ENCODE measurements around the gene ITGA8. TPM values are rescaled to one million over a fixed set of nuclear protein-coding genes. Genes with fewer than 3 reads are reported as not detected.

The ITGA8 gene
- total and polyA plus RNA-seq, 7 donors, result 0.46 to 5.7 (median 0.81) TPM

DNA sequence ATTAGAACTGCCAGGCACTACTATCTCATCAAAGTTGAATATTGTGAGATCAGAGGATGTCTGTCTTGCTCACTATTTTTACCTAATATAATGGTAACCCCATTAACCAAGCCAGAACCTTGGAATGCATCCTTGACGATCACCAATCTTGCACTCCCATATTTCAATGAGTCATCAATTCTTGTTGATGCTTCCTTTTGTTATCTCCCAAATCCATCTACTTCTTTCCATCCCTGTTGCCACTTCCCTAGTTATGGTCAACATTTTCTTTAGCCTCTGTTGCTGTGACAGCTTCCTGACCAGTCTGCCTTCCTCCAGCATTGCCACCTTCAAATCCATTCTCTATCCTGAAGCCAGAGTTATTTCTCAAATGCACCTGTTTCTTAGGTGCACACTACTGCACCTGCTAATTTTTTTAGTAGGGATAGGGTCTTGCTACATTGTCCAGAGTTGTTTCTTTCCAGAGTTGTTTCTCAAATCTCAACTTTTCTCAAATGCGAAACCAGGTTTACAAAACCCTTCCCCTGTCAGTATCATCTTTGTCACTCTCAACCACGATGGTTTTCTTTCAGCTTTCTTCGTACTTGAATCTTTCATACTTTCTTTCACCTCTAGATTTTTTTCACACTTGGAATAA, 15.7 kb downstream of the ITGA8 start:
- H3K4me1 ChIP-seq, result no peaks in the 10 kb centered on the region
- H3K27ac ChIP-seq, result no peak overlapping the region
- H3K36me3 ChIP-seq, result no peaks in the 10 kb centered on the region
- no peak for DNase-seq
- no peaks in the 10 kb centered on the region for H3K27me3 ChIP-seq
- H3K9me3 ChIP-seq, result no peaks in the 10 kb centered on the region
- WGBS, 2 donors, result 86 to 89% methylated on average over 4 of the region's 4 CpGs
- TF ChIP-seq POLR2AphosphoS5 (IDR thresholded peaks at IDR 0.05) (no peak), POLR2A (IDR thresholded peaks at IDR 0.05) (no peak), EP300 (IDR thresholded peaks at IDR 0.05) (no peak)
- intact Hi-C loops (cut with DNase I), result no loop called here
- H3K4me3 ChIP-seq, result no peak overlapping the region

DNA sequence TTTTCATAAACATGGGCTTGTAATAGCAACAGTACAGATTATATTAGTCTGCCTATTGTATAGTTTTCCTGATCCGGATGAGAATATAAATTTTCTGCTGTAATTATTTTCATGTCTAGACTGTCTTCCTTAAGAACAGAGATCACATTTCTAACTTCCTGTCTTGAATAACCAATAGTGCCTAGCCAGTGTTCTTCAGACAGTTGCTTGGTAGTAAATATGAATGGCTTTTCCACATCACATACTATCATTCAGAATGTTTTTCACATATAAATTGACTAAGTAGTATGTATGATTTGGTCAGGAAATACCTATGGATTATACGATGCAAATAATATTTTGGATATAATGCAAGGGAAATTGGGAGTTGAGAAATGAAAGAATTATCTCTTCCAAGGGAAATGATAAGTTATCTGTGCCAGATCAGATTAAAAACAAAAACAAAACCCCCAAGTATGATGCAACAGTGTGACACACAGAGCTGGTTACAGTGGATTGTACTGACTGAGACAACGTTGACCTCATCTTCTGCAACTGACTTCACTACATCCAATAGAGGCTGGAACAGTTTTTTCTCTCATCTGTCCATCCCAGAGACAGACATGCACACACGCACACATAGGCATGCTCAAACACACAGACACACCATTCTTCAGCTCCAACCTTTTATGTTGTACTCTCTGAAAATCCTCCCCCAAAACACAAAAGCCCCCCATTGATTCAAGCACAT, 16.4 kb downstream of the ITGA8 start:
- no peaks in the 10 kb centered on the region for H3K36me3 ChIP-seq
- no peak overlapping the region for H3K27ac ChIP-seq
- no peak overlapping the region for H3K4me3 ChIP-seq
- TF ChIP-seq POLR2AphosphoS5 (IDR thresholded peaks at IDR 0.05), result no peak
- no peak for TF ChIP-seq CTCF (IDR thresholded peaks at IDR 0.05)
- no peak for TF ChIP-seq EP300 (IDR thresholded peaks at IDR 0.05)
- TF ChIP-seq POLR2A (IDR thresholded peaks at IDR 0.05), result no peak
- H3K4me1 ChIP-seq, result no peaks in the 10 kb centered on the region
- DNase-seq, result no peak
- whole genome bisulfite sequencing, 2 donors, result 67 to 78% methylated on average over 4 of the region's 4 CpGs
- H3K27me3 ChIP-seq, result no peaks in the 10 kb centered on the region
- H3K9me3 ChIP-seq, result no peaks in the 10 kb centered on the region
- intact Hi-C loops (cut with DNase I), result no loop called here

GRCh38 chr10:15700078-15700674, 19.5 kb downstream of the ITGA8 start:
- H3K27ac ChIP-seq, result no peak overlapping the region
- intact Hi-C loops (cut with DNase I), result no loop called here
- no peak overlapping the region for H3K4me3 ChIP-seq
- no peaks in the 10 kb centered on the region for H3K36me3 ChIP-seq
- no peaks in the 10 kb centered on the region for H3K9me3 ChIP-seq
- H3K27me3 ChIP-seq, result no peaks in the 10 kb centered on the region
- WGBS, 2 donors, result 86 to 90% methylated on average over 4 of the region's 4 CpGs
- DNase-seq, result no peak
- no peaks in the 10 kb centered on the region for H3K4me1 ChIP-seq
- TF ChIP-seq POLR2A (IDR thresholded peaks at IDR 0.05) (no peak), CTCF (IDR thresholded peaks at IDR 0.05) (no peak), POLR2AphosphoS5 (IDR thresholded peaks at IDR 0.05) (no peak), EP300 (IDR thresholded peaks at IDR 0.05) (no peak)

DNA sequence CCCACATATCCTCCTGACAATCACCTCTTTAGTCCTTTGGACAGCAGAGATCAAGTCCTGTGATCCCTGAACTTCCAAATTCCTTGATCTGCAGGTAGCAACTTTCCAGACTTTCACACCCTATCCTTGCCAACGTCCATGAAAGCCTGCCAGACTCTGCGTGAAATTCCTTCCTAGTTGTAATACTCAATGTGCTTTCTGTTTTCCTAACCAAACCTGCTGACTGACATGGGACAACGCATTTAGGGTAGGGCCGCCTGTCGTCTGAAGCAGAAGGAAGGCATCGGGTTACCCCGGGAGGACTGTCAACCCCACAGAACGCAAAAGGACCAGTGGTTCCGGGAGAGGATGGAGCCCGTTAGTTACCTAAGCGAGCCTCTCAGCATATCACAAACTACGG, 23.9 kb downstream of the ITGA8 start:
- WGBS, 2 donors, result 42 to 66% methylated on average over 12 of the region's 12 CpGs

More for the DNA sequence above, 23.9 kb downstream of the ITGA8 start:
- H3K4me1 ChIP-seq, result no peaks in the 10 kb centered on the region
- no peak for DNase-seq
- H3K4me3 ChIP-seq, result no peak overlapping the region
- no peaks in the 10 kb centered on the region for H3K27me3 ChIP-seq
- no peaks in the 10 kb centered on the region for H3K9me3 ChIP-seq
- no peak overlapping the region for H3K27ac ChIP-seq
- intact Hi-C loops (cut with DNase I), result no loop called here
- H3K36me3 ChIP-seq, result no peaks in the 10 kb centered on the region
- TF ChIP-seq POLR2AphosphoS5 (IDR thresholded peaks at IDR 0.05) (no peak), EP300 (IDR thresholded peaks at IDR 0.05) (no peak), POLR2A (IDR thresholded peaks at IDR 0.05) (no peak), CTCF (IDR thresholded peaks at IDR 0.05) (no peak)
